GM18517 (cell line): ENCODE results near the gene TRIP11.

ENCODE experiments used
- ATAC-seq: cut with Tn5 transposase; IDR thresholded peaks from one replicate; pipeline ENCODE4 v1.9.1; 2021; ENCODE audit warnings: mild to moderate bottlenecking, moderate library complexity; ENCODE audit not compliant: unreplicated experiment

Gene TRIP11

GRCh38 chr14:92012121-92012748, 27.6 kb downstream of the TRIP11 start:
- ATAC-seq = no peak

- no peak for ATAC-seq
Observed at GRCh38 chr14:92010644-92011043, 29.2 kb downstream of the TRIP11 start.

GRCh38 chr14:92009604-92010003, 30.3 kb downstream of the TRIP11 start:
- ATAC-seq = no peak

- no peak for ATAC-seq
Observed at GRCh38 chr14:92005019-92005418, 34.8 kb downstream of the TRIP11 start.

- no peak for ATAC-seq
Observed at GRCh38 chr14:92004062-92004461, 35.8 kb downstream of the TRIP11 start.

- ATAC-seq = no peak
Observed at GRCh38 chr14:91998667-91999570, 40.9 kb downstream of the TRIP11 start.

- ATAC-seq = no peak
Observed at GRCh38 chr14:91997492-91997891, 42.4 kb downstream of the TRIP11 start.

- no peak for ATAC-seq
Observed at GRCh38 chr14:91996948-91997371, 42.9 kb downstream of the TRIP11 start.

- no peak for ATAC-seq
Observed at GRCh38 chr14:91987192-91987591, 52.7 kb downstream of the TRIP11 start.

GRCh38 chr14:91985521-91986255, 54.2 kb downstream of the TRIP11 start:
- no peak for ATAC-seq

- no peak for ATAC-seq
Observed at GRCh38 chr14:91985008-91985407, 54.9 kb downstream of the TRIP11 start.

GRCh38 chr14:91983588-91983987, 56.3 kb downstream of the TRIP11 start:
- no peak for ATAC-seq

GRCh38 chr14:91980157-91980556, 59.7 kb downstream of the TRIP11 start:
- peak; percentile 78 for ATAC-seq

- ATAC-seq = no peak
Observed at GRCh38 chr14:91977884-91978283, 62.0 kb downstream of the TRIP11 start.

GRCh38 chr14:91975763-91976162, 64.1 kb downstream of the TRIP11 start:
- no peak for ATAC-seq

GRCh38 chr14:91971188-91971778, 68.6 kb downstream of the TRIP11 start:
- ATAC-seq = no peak

GRCh38 chr14:91968280-91968679, 71.6 kb downstream of the TRIP11 start:
- no peak for ATAC-seq

- ATAC-seq = no peak
Observed at GRCh38 chr14:91964724-91965123, 75.1 kb downstream of the TRIP11 start.

GRCh38 chr14:91964011-91964410, 75.8 kb downstream of the TRIP11 start:
- no peak for ATAC-seq

GRCh38 chr14:91963465-91963864, 76.4 kb downstream of the TRIP11 start:
- ATAC-seq = no peak
